HepG2 (cell line): Measurements from ENCODE around the gene ADAT3.

Experiments used
- CEBPZ ChIP-seq: IDR thresholded peaks from 2 replicates; pipeline ENCODE4 v1.6.1; 2012; ENCODE audit warnings: low read length, improper control_type of control experiment
- CTCF ChIP-seq: sonication (generic); formaldehyde crosslinking; IDR thresholded peaks from 2 replicates; pipeline ENCODE4 v1.5.0; 2020; ENCODE audit warnings: mild to moderate bottlenecking, missing genetic modification reagents, moderate library complexity
- HNRNPH1 ChIP-seq: fragments of 200-400 bp; formaldehyde crosslinking; optimal IDR thresholded peaks from 2 replicates; pipeline ENCODE3; 2017; ENCODE audit warnings: mild to moderate bottlenecking, low read depth, low read length
- RNF2 ChIP-seq: fragments of 450-650 bp; conservative IDR thresholded peaks from 2 replicates; pipeline ENCODE4 v1.6.1; 2016; ENCODE audit warnings: low read depth
- TF ChIP-seq, protein P1 (sequence below): sonication (generic); formaldehyde crosslinking; IDR thresholded peaks from 2 replicates; pipeline ENCODE4 v1.4.0; 2020; ENCODE audit warnings: missing genetic modification reagents, borderline replicate concordance

GRCh38 chr19:1913781-1914577 is 8.8 kb downstream of the ADAT3 start:
- TF ChIP-seq RNF2 (no peak), HNRNPH1 (no peak), CTCF (CRISPR knock-in tag) (no peak), CEBPZ (no peak)
- TF ChIP-seq, protein P1, sequence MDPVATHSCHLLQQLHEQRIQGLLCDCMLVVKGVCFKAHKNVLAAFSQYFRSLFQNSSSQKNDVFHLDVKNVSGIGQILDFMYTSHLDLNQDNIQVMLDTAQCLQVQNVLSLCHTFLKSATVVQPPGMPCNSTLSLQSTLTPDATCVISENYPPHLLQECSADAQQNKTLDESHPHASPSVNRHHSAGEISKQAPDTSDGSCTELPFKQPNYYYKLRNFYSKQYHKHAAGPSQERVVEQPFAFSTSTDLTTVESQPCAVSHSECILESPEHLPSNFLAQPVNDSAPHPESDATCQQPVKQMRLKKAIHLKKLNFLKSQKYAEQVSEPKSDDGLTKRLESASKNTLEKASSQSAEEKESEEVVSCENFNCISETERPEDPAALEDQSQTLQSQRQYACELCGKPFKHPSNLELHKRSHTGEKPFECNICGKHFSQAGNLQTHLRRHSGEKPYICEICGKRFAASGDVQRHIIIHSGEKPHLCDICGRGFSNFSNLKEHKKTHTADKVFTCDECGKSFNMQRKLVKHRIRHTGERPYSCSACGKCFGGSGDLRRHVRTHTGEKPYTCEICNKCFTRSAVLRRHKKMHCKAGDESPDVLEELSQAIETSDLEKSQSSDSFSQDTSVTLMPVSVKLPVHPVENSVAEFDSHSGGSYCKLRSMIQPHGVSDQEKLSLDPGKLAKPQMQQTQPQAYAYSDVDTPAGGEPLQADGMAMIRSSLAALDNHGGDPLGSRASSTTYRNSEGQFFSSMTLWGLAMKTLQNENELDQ (CRISPR knock-in tag), result no peak
